BE2C (cell line): Measurements from ENCODE around the gene FYN.
A peak's percentile ranks its signal among the peaks of the same experiment; 100 is the strongest.
"Not testable (repeated sequence)": the region's sequence is repeated elsewhere in the genome, so short reads cannot be mapped to it uniquely, and the experiment has no call there.

Source experiments
- DNase-seq: peaks from one replicate; pipeline ENCODE4 v3.0.0-alpha.2; 2020
- H3K27me3 ChIP-seq: fragments of 250-450 bp; sonication (Bioruptor Pico); 2 replicates; pipeline ENCODE4 v1.5.1; 2020; ENCODE audit warnings: mild to moderate bottlenecking
- H3K36me3 ChIP-seq: fragments of 250-450 bp; sonication (Bioruptor Pico); 2 replicates; pipeline ENCODE4 v1.5.1; 2020; ENCODE audit warnings: mild to moderate bottlenecking
- H3K4me1 ChIP-seq: fragments of 250-450 bp; sonication (Bioruptor Pico); 2 replicates; pipeline ENCODE4 v1.5.1; 2020
- H3K4me3 ChIP-seq: 2 replicates; pipeline ENCODE4 v1.5.1; 2011; ENCODE audit warnings: low read depth, low read length
- H3K9me3 ChIP-seq: fragments of 250-450 bp; sonication (Bioruptor Pico); 2 replicates; pipeline ENCODE4 v1.5.1; 2020
- CTCF ChIP-seq: IDR thresholded peaks from 2 replicates; pipeline ENCODE4 v1.5.1; 2012; ENCODE audit warnings: mild to moderate bottlenecking, low read depth, low read length

FYN gene

GRCh38 chr6:111686249-111686931, 186.9 kb downstream of the FYN start:
- DNase-seq: peak; percentile 46
- peak overlapping the region; percentile 2 for H3K4me3 ChIP-seq
- H3K36me3 ChIP-seq: peaks cover 40% of the 10 kb centered on the region
- H3K27me3 ChIP-seq: no peaks in the 10 kb centered on the region
- no peaks in the 10 kb centered on the region for H3K9me3 ChIP-seq
- TF ChIP-seq CTCF: no peak
- H3K4me1 ChIP-seq: peaks cover 17% of the 10 kb centered on the region

GRCh38 chr6:111685526-111685925, 187.7 kb downstream of the FYN start:
- H3K4me3 ChIP-seq: no peak overlapping the region
- TF ChIP-seq CTCF: no peak
- H3K9me3 ChIP-seq: no peaks in the 10 kb centered on the region
- peaks cover 13% of the 10 kb centered on the region for H3K4me1 ChIP-seq
- no peaks in the 10 kb centered on the region for H3K27me3 ChIP-seq
- no peak for DNase-seq
- peaks cover 34% of the 10 kb centered on the region for H3K36me3 ChIP-seq

- DNase-seq: no peak
- Histone ChIP-seq H3K4me1 (peaks cover 13% of the 10 kb centered on the region), H3K9me3 (no peaks in the 10 kb centered on the region), H3K27me3 (no peaks in the 10 kb centered on the region), H3K4me3 (no peak overlapping the region), H3K36me3 (peaks cover 34% of the 10 kb centered on the region)
- no peak for TF ChIP-seq CTCF
Observed at GRCh38 chr6:111685058-111685457, 188.2 kb downstream of the FYN start.

- DNase-seq: no peak
- Histone ChIP-seq H3K27me3 (no peaks in the 10 kb centered on the region), H3K9me3 (no peaks in the 10 kb centered on the region), H3K36me3 (peaks cover 27% of the 10 kb centered on the region), H3K4me1 (peaks cover 13% of the 10 kb centered on the region), H3K4me3 (no peak overlapping the region)
- TF ChIP-seq CTCF: no peak
Observed at GRCh38 chr6:111683749-111684267, 189.4 kb downstream of the FYN start.

GRCh38 chr6:111683157-111683556, 190.1 kb downstream of the FYN start:
- Histone ChIP-seq H3K27me3 (no peaks in the 10 kb centered on the region), H3K4me3 (no peak overlapping the region), H3K36me3 (peaks cover 27% of the 10 kb centered on the region), H3K9me3 (no peaks in the 10 kb centered on the region), H3K4me1 (peaks cover 13% of the 10 kb centered on the region)
- no peak for TF ChIP-seq CTCF
- DNase-seq: no peak

- TF ChIP-seq CTCF: no peak
- no peaks in the 10 kb centered on the region for H3K27me3 ChIP-seq
- DNase-seq: no peak
- no peak overlapping the region for H3K4me3 ChIP-seq
- H3K9me3 ChIP-seq: no peaks in the 10 kb centered on the region
- peaks cover 25% of the 10 kb centered on the region for H3K36me3 ChIP-seq
- H3K4me1 ChIP-seq: peaks cover 7% of the 10 kb centered on the region
Observed at GRCh38 chr6:111681860-111682259, 191.4 kb downstream of the FYN start.

GRCh38 chr6:111680811-111681609, 192.2 kb downstream of the FYN start:
- not testable (repeated sequence) for H3K4me1 ChIP-seq, DNase-seq, H3K27me3 ChIP-seq, H3K9me3 ChIP-seq, H3K4me3 ChIP-seq
- H3K36me3 ChIP-seq: peaks cover 30% of the 10 kb centered on the region
